ENCODE data around the gene ERMP1. TPM values are rescaled to one million over a fixed set of nuclear protein-coding genes. Genes with fewer than 3 reads are reported as not detected.

Gene ERMP1
- total RNA-seq, 1 donor from 2014 or later, result 7.6 TPM

DNA sequence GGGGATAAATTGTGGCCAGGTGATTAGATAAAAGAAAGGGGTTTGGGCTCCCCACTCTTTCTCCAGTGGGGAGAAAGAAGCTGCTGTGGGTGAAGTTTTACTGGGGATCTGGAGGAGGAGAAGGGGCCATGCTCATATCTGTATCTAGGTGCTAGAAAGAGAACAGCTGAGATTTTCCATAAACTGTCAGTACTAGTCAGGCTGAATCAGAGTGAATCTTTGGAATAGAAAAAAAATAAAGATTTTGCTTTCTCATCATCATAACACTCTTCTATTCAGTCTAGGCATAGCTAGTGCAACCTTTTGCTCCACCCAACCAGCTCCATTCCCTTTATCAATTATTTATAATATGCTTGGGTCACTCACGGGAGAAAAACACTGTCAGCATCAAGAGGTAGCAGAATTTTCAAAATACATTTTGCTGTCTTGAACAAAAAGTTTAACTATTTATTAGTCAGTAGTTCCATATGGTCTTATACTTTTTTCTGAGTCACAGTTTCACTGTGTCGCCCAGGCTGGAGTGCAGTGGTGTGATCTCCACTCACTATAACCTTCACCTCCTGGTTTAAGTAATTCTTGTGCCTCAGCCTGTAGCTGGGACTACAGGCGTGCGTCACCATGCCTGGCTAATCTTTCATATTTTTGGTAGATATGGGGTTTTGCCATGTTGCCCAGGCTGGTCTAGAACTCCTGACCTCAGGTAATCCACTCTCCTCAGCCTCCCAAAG is 21.3 kb upstream of the ERMP1 start:
- no peak overlapping the region for H3K4me3 Mint-ChIP-seq (ENCODE audit: unreplicated experiment)
- no peak for TF ChIP-seq CTCF (IDR thresholded peaks at IDR 0.05)

GRCh38 chr9:5853617-5854016 is 20.7 kb upstream of the ERMP1 start:
- peaks cover 2% of the 10 kb centered on the region for H3K9me3 Mint-ChIP-seq (ENCODE audit: low read depth)
- no peak for TF ChIP-seq CTCF (IDR thresholded peaks at IDR 0.05)
- H3K4me1 Mint-ChIP-seq (ENCODE audit: low read depth), result no peaks in the 10 kb centered on the region
- no peak for DNase-seq (ENCODE audit: low spot score)
- H3K4me3 Mint-ChIP-seq (ENCODE audit: unreplicated experiment), result no peak overlapping the region
- H3K27me3 Mint-ChIP-seq (ENCODE audit: low read depth), result peaks cover 24% of the 10 kb centered on the region
- H3K27ac Mint-ChIP-seq (ENCODE audit: unreplicated experiment), result no peak overlapping the region
- H3K36me3 Mint-ChIP-seq (ENCODE audit: low read depth), result peaks cover 3% of the 10 kb centered on the region

More for the DNA sequence above, 21.3 kb upstream of the ERMP1 start:
- Mint-ChIP-seq H3K9me3 (ENCODE audit: low read depth) (peaks cover 2% of the 10 kb centered on the region), H3K4me1 (ENCODE audit: low read depth) (no peaks in the 10 kb centered on the region), H3K27ac (ENCODE audit: unreplicated experiment) (no peak overlapping the region), H3K36me3 (ENCODE audit: low read depth) (peaks cover 3% of the 10 kb centered on the region), H3K27me3 (ENCODE audit: low read depth) (peaks cover 27% of the 10 kb centered on the region)
- DNase-seq (ENCODE audit: low spot score), result no peak

DNA sequence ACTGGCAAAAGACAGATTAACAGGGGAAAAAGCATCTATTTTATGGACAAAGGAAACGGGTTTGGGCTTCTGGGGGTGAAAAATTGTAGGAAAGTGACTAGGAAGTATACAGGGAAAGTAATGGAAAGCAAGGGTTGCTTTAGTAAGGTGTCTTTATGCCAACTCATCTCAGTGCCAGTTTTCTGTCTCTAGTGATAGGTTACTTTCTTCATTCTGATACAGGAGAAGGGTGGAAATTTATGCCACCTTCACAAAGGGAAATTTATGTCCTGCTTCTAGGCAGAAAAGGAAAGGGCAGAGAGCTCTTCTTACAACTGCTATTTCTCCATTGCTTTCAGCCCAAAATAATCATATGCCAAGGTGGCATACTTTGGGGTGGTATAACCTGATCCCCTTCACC is 20.1 kb upstream of the ERMP1 start:
- Mint-ChIP-seq H3K9me3 (ENCODE audit: low read depth) (peaks cover 2% of the 10 kb centered on the region), H3K36me3 (ENCODE audit: low read depth) (peaks cover 3% of the 10 kb centered on the region), H3K27me3 (ENCODE audit: low read depth) (peaks cover 25% of the 10 kb centered on the region), H3K4me1 (ENCODE audit: low read depth) (no peaks in the 10 kb centered on the region), H3K4me3 (ENCODE audit: unreplicated experiment) (no peak overlapping the region), H3K27ac (ENCODE audit: unreplicated experiment) (no peak overlapping the region)
- DNase-seq (ENCODE audit: low spot score), result no peak
- TF ChIP-seq CTCF (IDR thresholded peaks at IDR 0.05), result no peak

DNA sequence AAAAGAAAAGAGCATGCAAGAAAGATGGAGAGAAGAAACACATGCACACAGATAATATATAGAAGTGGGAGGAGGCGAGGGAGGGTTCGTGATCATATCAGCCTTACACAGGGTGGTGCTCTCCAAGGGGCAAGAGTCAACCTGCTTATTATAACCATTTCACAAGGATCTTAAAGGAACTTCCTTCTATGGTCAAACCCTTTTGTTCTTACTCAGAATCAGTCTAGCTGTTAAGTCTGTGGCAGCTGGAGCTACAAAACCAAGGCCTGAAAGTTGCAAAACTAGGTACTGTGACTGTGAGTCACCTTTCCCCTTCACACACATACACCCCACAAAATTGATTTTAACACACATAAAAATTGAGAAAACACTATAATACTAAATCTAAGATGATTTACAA is 18.5 kb upstream of the ERMP1 start:
- no peak overlapping the region for H3K4me3 Mint-ChIP-seq (ENCODE audit: unreplicated experiment)
- TF ChIP-seq CTCF (IDR thresholded peaks at IDR 0.05), result no peak
- no peaks in the 10 kb centered on the region for H3K4me1 Mint-ChIP-seq (ENCODE audit: low read depth)
- H3K9me3 Mint-ChIP-seq (ENCODE audit: low read depth), result peaks cover 2% of the 10 kb centered on the region
- H3K27me3 Mint-ChIP-seq (ENCODE audit: low read depth), result peaks cover 25% of the 10 kb centered on the region
- H3K27ac Mint-ChIP-seq (ENCODE audit: unreplicated experiment), result no peak overlapping the region
- DNase-seq (ENCODE audit: low spot score), result no peak
- peaks cover 5% of the 10 kb centered on the region for H3K36me3 Mint-ChIP-seq (ENCODE audit: low read depth)

GRCh38 chr9:5850724-5851122 is 17.8 kb upstream of the ERMP1 start:
- peaks cover under 1% of the 10 kb centered on the region for H3K4me1 Mint-ChIP-seq (ENCODE audit: low read depth)
- no peak overlapping the region for H3K4me3 Mint-ChIP-seq (ENCODE audit: unreplicated experiment)
- H3K27ac Mint-ChIP-seq (ENCODE audit: unreplicated experiment), result no peak overlapping the region
- no peak for DNase-seq (ENCODE audit: low spot score)
- peaks cover 5% of the 10 kb centered on the region for H3K36me3 Mint-ChIP-seq (ENCODE audit: low read depth)
- peaks cover 24% of the 10 kb centered on the region for H3K27me3 Mint-ChIP-seq (ENCODE audit: low read depth)
- TF ChIP-seq CTCF (IDR thresholded peaks at IDR 0.05), result no peak
- peaks cover 2% of the 10 kb centered on the region for H3K9me3 Mint-ChIP-seq (ENCODE audit: low read depth)

Measured in chondrocyte (in vitro differentiated cells).